Epithelial cell of proximal tubule (primary cell): ENCODE measurements around the gene NPFFR1. TPM values are rescaled to one million over a fixed set of nuclear protein-coding genes. Genes with fewer than 3 reads are reported as not detected.
"Not testable (repeated sequence)": the region's sequence is repeated elsewhere in the genome, so short reads cannot be mapped to it uniquely, and the experiment has no call there.

Experiments used
- DNase-seq: peaks from one replicate; pipeline ENCODE4 v3.0.0-alpha.2; 2011; ENCODE audit warnings: low read depth
- H3K4me3 ChIP-seq: 2 replicates; pipeline ENCODE4 v1.5.1; 2011; ENCODE audit warnings: low read depth, mild to moderate bottlenecking, low read length
- CTCF ChIP-seq: conservative IDR thresholded peaks from 2 replicates; pipeline ENCODE4 v1.5.1; 2012; ENCODE audit warnings: low read depth, mild to moderate bottlenecking, low read length
- total RNA-seq: library from RNA; depleted of rRNA; stranded (reverse); fragments of >200 nt; gene quantifications from 2 replicates; pipeline ENCODE4 v1.2.3, GENCODE V29; 2015

The NPFFR1 gene
- total RNA-seq, 1 donor from 2014 or later: not detected

DNA sequence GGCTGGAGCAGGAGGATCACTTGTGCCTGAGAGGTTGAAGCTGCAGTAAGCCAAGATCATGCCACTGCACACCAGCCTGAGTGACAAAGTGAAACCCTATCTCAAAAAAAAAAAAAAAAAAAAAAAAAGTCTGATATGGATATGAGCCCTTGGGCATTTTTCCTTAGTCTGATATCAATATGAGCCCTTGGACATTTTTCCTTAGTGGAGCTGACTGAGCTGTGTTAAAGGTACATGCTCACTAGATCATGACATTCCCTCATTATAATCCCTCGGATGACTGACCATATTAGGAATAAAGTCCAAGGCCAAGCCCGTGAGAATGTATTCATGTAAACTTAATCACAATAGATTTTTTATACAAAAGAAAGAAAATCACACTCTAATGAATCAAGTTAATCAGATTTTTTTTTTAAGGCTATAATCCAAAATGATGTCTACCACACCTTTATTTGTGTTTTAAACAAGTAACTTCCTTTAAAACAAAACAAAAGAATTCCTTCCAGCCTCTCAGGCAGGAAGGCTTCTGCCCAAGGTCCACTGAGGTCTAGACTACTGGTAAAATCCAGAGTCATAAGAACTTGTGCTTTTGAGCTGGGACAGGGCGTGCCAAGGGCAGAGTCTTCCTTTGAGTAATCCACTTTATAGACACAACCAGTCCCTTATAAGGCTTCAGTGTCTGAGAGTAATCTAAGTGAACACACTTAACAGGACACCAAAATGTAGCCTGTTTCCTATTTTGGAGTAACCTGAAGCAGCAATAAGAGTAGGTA, 56.1 kb downstream of the NPFFR1 start:
- H3K4me3 ChIP-seq: no peak overlapping the region
- DNase-seq: no peak
- TF ChIP-seq CTCF: no peak

DNA sequence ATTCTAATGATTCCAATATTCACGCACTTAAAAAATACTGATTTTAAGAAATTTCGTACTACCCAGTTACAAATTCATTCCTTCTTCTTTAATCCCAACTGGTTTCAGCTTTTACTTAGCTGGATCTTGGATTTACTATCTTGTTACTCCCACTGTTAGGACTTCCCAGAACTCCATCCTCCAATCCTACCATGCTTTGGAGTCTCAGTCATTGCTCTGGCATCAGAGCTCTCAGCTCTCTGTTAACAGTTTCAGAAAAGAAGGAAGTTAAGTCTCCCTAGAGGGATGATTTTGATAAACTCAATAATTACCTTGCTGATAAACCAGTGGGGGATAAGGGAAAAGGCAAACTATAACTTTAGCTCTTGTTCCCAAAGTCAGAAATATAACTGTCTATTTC, 60.1 kb downstream of the NPFFR1 start:
- DNase-seq: no peak
- H3K4me3 ChIP-seq: no peak overlapping the region
- TF ChIP-seq CTCF: no peak

DNA sequence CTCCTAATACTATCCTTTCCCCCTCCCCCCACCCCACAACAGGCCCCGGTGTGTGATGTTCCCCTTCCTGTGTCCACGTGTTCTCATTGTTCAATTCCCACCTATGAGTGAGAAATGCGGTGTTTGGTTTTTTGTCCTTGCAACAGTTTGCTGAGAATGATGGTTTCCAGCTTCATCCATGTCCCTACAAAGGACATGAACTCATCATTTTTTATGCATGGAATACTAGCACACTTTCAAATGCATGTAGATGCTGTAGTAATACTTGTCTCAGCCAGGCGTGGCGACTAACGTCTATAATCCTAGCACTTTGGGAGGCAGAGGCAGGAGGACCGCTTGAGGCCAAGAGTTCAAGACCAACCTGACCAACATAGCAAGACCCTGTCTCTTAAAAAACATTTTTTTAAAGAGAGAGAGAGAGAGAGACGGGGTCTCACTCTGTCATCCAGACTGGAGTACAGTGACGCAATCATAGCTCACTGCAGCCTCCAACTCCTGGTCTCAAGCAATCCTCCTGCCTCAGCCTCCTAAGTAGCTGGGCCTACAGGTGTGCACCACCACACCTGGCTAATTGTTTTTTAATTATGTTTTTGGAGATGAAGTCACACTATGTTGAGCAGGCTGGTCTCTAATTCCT, 60.9 kb downstream of the NPFFR1 start:
- H3K4me3 ChIP-seq, DNase-seq: not testable (repeated sequence)

- H3K4me3 ChIP-seq: no peak overlapping the region
- TF ChIP-seq CTCF: no peak
- DNase-seq: no peak
Measured at GRCh38 chr10:70222340-70222794, 61.4 kb downstream of the NPFFR1 start.

DNA sequence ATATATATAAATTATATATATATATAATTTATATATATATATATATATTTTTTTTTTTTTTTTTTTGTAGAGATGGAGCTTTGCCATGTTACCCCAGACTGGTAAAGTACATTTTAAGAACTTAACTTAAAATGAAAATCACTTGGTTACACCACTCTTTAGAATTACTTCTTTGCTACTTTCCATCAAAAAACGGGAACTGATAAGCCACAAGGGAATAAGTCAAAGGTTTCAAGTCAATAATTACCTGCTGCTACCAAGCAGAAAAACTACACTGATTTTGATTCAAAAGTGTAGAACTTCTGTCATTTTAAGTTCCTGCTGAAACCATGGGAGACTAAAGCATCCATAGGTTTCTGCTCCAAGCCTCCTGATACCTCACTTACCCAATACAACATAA, 62.8 kb downstream of the NPFFR1 start:
- DNase-seq: no peak
- H3K4me3 ChIP-seq: no peak overlapping the region
- TF ChIP-seq CTCF: no peak

GRCh38 chr10:70212879-70213278, 70.9 kb downstream of the NPFFR1 start:
- H3K4me3 ChIP-seq: no peak overlapping the region
- DNase-seq: no peak
- TF ChIP-seq CTCF: no peak

- TF ChIP-seq CTCF: no peak
- no peak overlapping the region for H3K4me3 ChIP-seq
- no peak for DNase-seq
Measured at GRCh38 chr10:70212277-70212676, 71.5 kb downstream of the NPFFR1 start.
